ENCODE data around the gene RAPGEF1.
"Not testable (repeated sequence)": the region's sequence is repeated elsewhere in the genome, so short reads cannot be mapped to it uniquely, and the experiment has no call there.

The RAPGEF1 gene

GRCh38 chr9:131554087-131554842 is 185.6 kb downstream of the RAPGEF1 start:
- peak; percentile 50 for DNase-seq

GRCh38 chr9:131552030-131552429 is 187.8 kb downstream of the RAPGEF1 start:
- DNase-seq, result no peak

- peak; percentile 41 for DNase-seq
Observed at GRCh38 chr9:131550465-131550864, 189.4 kb downstream of the RAPGEF1 start.

GRCh38 chr9:131549186-131549585 is 190.7 kb downstream of the RAPGEF1 start:
- DNase-seq, result not testable (repeated sequence)

- peak; percentile 47 for DNase-seq
Observed at GRCh38 chr9:131546336-131547084, 193.4 kb downstream of the RAPGEF1 start.

DNA sequence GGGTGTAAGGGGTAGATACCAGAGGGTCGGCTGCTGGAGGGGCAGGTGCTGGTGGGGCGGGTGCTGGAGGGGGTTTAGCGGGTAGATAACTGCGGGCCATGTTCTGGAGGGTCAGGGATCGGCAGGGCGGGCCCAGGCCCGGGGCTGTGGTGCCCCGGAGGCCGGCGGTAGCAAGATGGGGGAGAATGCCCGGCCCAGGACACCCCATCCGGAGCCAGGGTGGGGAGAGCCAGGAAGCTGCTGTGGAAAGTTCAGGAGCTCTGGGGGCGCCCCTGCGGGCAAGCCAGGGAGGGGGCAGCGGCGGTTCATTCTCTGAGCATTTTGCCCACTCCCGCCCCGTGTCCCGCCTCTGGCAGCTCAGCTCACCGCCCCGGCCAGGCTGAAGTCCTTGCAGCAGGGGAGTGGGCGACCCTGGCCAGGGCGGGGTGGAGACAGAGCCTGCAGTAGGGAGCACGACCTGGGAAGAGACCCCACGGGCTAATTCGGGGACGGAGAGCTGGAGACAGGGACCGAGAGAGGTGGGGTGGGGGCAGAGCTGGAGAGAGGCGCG is 194.0 kb downstream of the RAPGEF1 start:
- DNase-seq, result no peak

- no peak for DNase-seq
Observed at GRCh38 chr9:131545003-131545785, 194.7 kb downstream of the RAPGEF1 start, which contains the start of gene PRRT1B. PRRT1B (plus strand) TSS chr9:131545523; CDS start chr9:131545616, 93 bp downstream.

- no peak for DNase-seq
Observed at GRCh38 chr9:131543141-131543540, 196.7 kb downstream of the RAPGEF1 start.

GRCh38 chr9:131539223-131539923 is 200.5 kb downstream of the RAPGEF1 start:
- no peak for DNase-seq

DNA sequence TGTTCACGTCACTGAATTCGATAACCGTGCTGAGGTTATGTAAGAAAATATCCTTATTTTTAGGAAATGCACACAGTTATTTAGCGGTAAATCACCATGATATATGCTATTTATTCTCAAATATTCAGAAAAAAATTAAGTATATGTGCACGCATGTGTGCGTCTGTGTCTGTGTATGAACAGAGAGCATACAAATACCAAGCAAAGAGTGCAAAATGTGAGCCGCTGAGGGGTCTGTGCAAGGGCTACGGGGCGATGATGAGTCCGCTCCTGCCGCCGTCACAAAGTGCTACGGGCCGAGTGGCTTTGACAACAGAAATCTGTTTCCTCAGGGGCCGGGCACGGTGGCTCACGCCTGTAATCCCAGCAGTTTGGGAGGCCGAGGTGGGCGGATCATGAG is 201.9 kb downstream of the RAPGEF1 start:
- DNase-seq, result no peak

DNA sequence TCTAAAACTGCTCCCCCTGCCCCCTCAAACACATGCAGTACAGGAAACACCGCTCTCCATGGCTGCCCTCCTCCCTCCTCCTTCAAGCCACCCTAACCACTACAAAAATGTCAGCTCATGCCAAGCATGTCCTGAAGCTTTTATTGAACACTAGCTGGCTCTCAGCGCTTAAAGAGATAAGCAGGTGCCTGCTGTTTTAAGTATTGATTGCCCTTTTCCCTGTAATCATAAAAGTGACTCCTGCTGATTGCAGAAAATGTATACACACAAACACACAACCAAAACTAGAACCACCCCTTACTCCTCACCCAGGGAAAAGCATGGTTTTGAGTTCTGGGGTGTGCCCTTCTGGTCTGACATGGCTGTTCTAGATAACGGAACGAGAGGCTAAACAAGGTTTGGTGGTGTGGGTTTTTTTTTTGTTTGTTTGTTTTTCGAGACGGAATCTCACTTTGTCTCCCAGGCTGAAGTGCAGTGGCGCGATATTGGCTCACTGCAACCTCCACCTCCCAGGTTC is 205.1 kb downstream of the RAPGEF1 start:
- no peak for DNase-seq

- peak; percentile 91 for DNase-seq
Observed at GRCh38 chr9:131530920-131531832, 208.7 kb downstream of the RAPGEF1 start, which contains the start of gene UCK1. UCK1 (minus strand) TSS chr9:131531263; CDS start chr9:131531174, 89 bp downstream.

DNA sequence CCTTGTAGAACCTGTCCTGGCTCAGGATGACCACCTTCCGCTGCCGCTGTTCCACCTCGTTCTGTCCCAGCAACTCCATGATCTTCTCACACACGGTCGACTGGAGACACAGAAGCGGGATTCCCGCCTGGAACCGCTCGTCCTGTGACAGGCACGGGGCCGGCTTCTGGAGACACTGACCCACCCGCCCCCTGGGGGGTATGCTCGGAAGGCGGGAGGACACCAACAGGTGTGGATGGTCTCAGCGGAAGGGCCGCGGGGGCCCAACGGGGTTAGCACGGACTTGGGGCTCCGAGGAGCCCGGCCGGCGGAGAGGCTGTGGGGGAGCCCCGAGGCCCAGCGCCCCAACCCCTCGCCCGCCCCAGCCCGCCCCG is 209.3 kb downstream of the RAPGEF1 start:
- peak; percentile 68 for DNase-seq

DNA sequence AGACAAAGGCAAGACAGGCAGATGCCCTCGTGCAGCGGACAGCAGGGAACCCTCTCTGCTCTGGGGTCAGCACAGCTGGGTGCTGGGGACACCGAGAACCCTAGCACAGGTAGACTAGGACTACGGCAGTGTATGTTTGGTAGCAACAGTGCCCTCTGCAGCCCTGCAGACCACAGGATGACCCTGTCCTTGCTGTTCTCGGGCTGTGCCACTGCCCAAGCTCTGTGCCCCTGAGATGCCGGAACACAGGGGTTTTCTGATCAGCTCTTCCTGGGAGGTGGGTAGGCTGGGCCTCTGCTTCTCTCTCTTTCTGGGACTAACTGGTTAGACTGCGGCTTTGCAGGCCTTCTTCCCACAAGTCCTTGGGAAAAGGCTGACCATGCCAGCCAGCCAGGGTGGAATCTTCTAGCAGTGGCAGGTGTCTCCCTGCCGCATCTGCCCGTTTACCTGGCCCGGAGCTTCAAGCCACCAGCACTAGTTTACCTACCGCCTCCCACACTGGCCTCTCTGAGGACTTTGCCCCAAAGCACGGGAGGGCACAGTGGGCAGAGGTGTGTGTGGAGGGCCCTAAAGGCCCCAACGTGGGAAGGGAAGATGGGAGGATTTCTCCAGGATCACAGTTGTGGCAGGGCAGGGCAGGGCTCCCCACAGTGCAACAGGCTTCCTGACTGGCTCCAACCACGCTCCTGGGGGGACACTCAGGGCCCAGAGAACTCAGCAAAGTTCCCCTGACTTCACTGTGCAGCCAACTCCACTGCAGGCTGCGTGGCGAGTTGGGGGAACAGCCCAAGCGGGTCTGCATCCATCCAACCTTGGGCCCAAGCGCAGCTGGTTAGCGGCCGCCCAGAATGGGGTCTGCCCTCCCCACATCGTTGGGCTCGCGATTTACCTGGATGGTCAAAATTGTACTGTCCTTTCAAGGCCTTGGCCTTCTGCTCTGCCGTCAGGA is 210.0 kb downstream of the RAPGEF1 start:
- DNase-seq, result no peak

DNA sequence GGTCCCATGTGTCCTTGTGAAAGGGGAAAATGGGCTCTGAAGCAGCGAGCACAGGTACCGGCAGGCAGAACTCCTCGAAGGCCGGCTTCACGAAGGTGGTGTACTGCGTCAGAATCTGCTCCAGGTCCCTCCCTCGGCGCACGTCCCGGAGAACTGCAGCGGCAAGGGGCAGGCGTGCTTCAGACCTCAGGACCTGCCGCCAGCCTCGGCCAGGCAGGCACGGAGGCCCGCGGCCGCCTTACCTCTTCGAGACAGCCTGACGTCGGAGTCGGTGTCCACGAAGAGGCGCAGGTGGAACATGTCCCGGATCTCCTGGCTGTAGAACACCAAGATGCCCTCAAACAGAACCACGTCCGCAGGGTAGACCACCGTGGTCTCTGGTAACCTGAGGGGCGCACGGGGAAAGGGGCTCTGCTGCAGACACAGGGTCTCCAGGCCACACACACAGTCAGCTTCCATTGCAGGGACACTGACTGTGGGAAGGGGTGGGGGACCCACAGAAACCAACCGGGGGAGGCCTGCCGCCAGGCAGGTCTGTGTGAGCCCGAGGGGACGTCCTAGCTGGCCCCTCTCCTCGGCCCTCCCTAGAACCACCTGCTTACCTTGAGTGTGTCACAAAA is 210.9 kb downstream of the RAPGEF1 start:
- DNase-seq, result no peak

- DNase-seq, result no peak
Observed at GRCh38 chr9:131528186-131528585, 211.7 kb downstream of the RAPGEF1 start.

Data from NCI-H82 (cell line).